MM.1S (cell line): ENCODE measurements around the gene MTX1.
A peak's percentile ranks its signal among the peaks of the same experiment; 100 is the strongest.
"Not testable (repeated sequence)": the region's sequence is repeated elsewhere in the genome, so short reads cannot be mapped to it uniquely, and the experiment has no call there.

Experiments used
- DNase-seq: peaks from one replicate; pipeline ENCODE4 v3.0.0-alpha.2; 2015
- H2AFZ ChIP-seq: fragments of 300-600 bp; sonication (generic); 2 replicates; pipeline ENCODE4 v1.6.0; 2016; ENCODE audit warnings: antibody characterized with exemption, low read length
- H3F3A ChIP-seq: fragments of 300-600 bp; sonication (generic); 2 replicates; pipeline ENCODE4 v1.6.1; 2016; ENCODE audit warnings: mild to moderate bottlenecking, antibody characterized with exemption, low read length, moderate library complexity, mixed read lengths; ENCODE audit not compliant: insufficient read depth
- H3K27ac ChIP-seq: fragments of 300-600 bp; sonication (generic); 2 replicates; pipeline ENCODE4 v1.5.1; 2016; ENCODE audit warnings: mild to moderate bottlenecking, low read length
- H3K27me3 ChIP-seq: fragments of 300-600 bp; sonication (generic); replicated peaks from 2 replicates; pipeline ENCODE4 v1.6.0; 2016; ENCODE audit warnings: low read length; ENCODE audit not compliant: insufficient read depth
- H3K36me3 ChIP-seq: fragments of 300-600 bp; sonication (generic); replicated peaks from 2 replicates; pipeline ENCODE4 v1.6.1; 2016; ENCODE audit warnings: mild to moderate bottlenecking, low read length, mixed read lengths; ENCODE audit not compliant: insufficient read depth
- H3K4me1 ChIP-seq: fragments of 300-600 bp; sonication (generic); 2 replicates; pipeline ENCODE4 v1.6.1; 2016; ENCODE audit warnings: low read length, mixed read lengths
- H3K4me2 ChIP-seq: fragments of 300-600 bp; sonication (generic); 2 replicates; pipeline ENCODE4 v1.6.0; 2016; ENCODE audit warnings: low read depth, low read length
- H3K4me3 ChIP-seq: fragments of 300-600 bp; sonication (generic); 2 replicates; pipeline ENCODE4 v1.5.1; 2016; ENCODE audit warnings: low read length, mixed read lengths
- H3K79me2 ChIP-seq: fragments of 300-600 bp; sonication (generic); 2 replicates; pipeline ENCODE4 v1.6.1; 2016; ENCODE audit warnings: mixed run types, low read length, mixed read lengths
- H3K9ac ChIP-seq: fragments of 300-600 bp; sonication (generic); 2 replicates; pipeline ENCODE4 v1.6.1; 2016; ENCODE audit warnings: low read length, mixed read lengths
- H3K9me2 ChIP-seq: fragments of 300-600 bp; sonication (generic); replicated peaks from 2 replicates; pipeline ENCODE4 v1.6.1; 2016; ENCODE audit warnings: mild to moderate bottlenecking, low read length, mixed read lengths; ENCODE audit not compliant: insufficient read depth
- H3K9me3 ChIP-seq: fragments of 300-600 bp; sonication (generic); replicated peaks from 2 replicates; pipeline ENCODE4 v1.6.1; 2016; ENCODE audit warnings: mild to moderate bottlenecking, low read length, mixed read lengths; ENCODE audit not compliant: insufficient read depth
- H4K20me1 ChIP-seq: fragments of 300-600 bp; sonication (generic); 2 replicates; pipeline ENCODE4 v1.6.1; 2016; ENCODE audit warnings: mild to moderate bottlenecking, low read length, moderate library complexity, mixed read lengths; ENCODE audit not compliant: insufficient read depth
- EZH2 ChIP-seq: fragments of 300-600 bp; sonication (generic); optimal IDR thresholded peaks from 2 replicates; pipeline ENCODE3; 2017; ENCODE audit warnings: low read depth, mild to moderate bottlenecking, antibody characterized with exemption, low read length, mixed read lengths
- EZH2phosphoT487 ChIP-seq: fragments of 300-600 bp; sonication (generic); IDR thresholded peaks from 2 replicates; pipeline ENCODE4 v1.6.1; 2018; ENCODE audit warnings: antibody characterized with exemption, low read length
- TF ChIP-seq, protein P1 (sequence below): fragments of 300-600 bp; sonication (generic); IDR thresholded peaks from 2 replicates; pipeline ENCODE4 v1.5.1; 2016; ENCODE audit warnings: antibody characterized with exemption, low read length, mixed read lengths

The MTX1 gene

DNA sequence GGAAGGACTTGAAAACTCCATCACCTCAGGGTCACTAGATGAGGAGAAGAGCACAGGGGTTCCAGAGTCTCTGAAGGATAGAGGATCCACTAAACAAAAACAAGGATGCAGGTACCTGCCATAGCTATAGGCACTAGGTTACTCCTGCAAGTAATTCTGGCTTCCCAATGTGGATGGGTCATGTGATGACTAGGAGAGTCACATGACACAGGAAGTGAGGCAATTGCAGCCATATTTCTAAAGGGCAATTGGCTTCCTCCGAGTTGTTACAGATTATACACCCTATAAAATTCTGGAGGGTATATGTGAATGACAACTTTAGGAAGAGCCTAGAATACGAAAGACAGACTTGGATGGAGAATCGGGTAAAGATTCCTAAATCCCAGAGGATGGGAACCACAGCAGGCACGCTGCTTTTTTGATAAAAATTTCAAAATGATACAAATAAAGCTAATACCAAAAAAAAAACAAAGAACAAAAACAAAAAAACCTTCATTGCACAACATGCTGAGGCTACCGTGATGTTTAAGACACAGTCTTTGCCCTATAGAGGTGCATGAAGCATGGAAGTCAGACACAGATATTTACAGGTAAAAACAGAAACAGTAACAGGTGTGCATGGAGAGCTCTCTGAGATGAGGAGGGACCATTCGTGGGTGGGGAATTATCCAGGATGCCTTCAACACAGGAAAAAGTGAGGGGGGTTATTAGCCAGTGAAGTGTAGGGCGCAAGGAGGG is 10.5 kb downstream of the MTX1 start:
- no peak overlapping the region for H3K9ac ChIP-seq
- H4K20me1 ChIP-seq, result no peaks in the 10 kb centered on the region

GRCh38 chr1:155219592-155220031 is 11.1 kb downstream of the MTX1 start:
- no peak overlapping the region for H3K27ac ChIP-seq
- peaks cover 6% of the 10 kb centered on the region; the same call in 1 of the 2 replicates for H3F3A ChIP-seq
- no peak overlapping the region for H3K4me3 ChIP-seq
- peak overlapping the region; percentile 32 for H2AFZ ChIP-seq
- H3K36me3 ChIP-seq, result no peaks in the 10 kb centered on the region
- no peak for DNase-seq
- H3K4me2 ChIP-seq, result peak overlapping the region; percentile 16; the same call in 1 of the 2 replicates
- TF ChIP-seq EZH2, result no peak
- TF ChIP-seq, protein P1, sequence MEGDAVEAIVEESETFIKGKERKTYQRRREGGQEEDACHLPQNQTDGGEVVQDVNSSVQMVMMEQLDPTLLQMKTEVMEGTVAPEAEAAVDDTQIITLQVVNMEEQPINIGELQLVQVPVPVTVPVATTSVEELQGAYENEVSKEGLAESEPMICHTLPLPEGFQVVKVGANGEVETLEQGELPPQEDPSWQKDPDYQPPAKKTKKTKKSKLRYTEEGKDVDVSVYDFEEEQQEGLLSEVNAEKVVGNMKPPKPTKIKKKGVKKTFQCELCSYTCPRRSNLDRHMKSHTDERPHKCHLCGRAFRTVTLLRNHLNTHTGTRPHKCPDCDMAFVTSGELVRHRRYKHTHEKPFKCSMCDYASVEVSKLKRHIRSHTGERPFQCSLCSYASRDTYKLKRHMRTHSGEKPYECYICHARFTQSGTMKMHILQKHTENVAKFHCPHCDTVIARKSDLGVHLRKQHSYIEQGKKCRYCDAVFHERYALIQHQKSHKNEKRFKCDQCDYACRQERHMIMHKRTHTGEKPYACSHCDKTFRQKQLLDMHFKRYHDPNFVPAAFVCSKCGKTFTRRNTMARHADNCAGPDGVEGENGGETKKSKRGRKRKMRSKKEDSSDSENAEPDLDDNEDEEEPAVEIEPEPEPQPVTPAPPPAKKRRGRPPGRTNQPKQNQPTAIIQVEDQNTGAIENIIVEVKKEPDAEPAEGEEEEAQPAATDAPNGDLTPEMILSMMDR, result no peak
- no peak overlapping the region for H3K9ac ChIP-seq
- H3K79me2 ChIP-seq, result no peaks in the 10 kb centered on the region
- no peaks in the 10 kb centered on the region for H4K20me1 ChIP-seq
- peaks cover 6% of the 10 kb centered on the region; the same call in 1 of the 2 replicates for H3K4me1 ChIP-seq
- no peaks in the 10 kb centered on the region for H3K9me3 ChIP-seq
- H3K9me2 ChIP-seq, result no peaks in the 10 kb centered on the region
- no peaks in the 10 kb centered on the region for H3K27me3 ChIP-seq

More for the DNA sequence above, 10.5 kb downstream of the MTX1 start:
- Histone ChIP-seq H3F3A (0 out of 2 replicates have a peak, but pooled peaks cover 6% of the 10 kb centered on the region), H3K4me2 (peak overlapping the region; percentile 16; the same call in 1 of the 2 replicates), H3K27ac (no peak overlapping the region), H3K4me1 (peaks cover 6% of the 10 kb centered on the region; the same call in 1 of the 2 replicates), H3K9me3 (no peaks in the 10 kb centered on the region), H2AFZ (peak overlapping the region; percentile 32), H3K9me2 (no peaks in the 10 kb centered on the region), H3K36me3 (no peaks in the 10 kb centered on the region), H3K4me3 (no peak overlapping the region), H3K27me3 (no peaks in the 10 kb centered on the region), H3K79me2 (no peaks in the 10 kb centered on the region)
- DNase-seq, result peak; percentile 42
- TF ChIP-seq, protein P1, result no peak
- TF ChIP-seq EZH2phosphoT487 (no peak), EZH2 (no peak)

- H3K4me3 ChIP-seq, H3K9me3 ChIP-seq, H3K27me3 ChIP-seq, H3K4me1 ChIP-seq, H4K20me1 ChIP-seq, H3K9me2 ChIP-seq, DNase-seq, H3K27ac ChIP-seq, H2AFZ ChIP-seq, H3K9ac ChIP-seq, H3K4me2 ChIP-seq, H3K79me2 ChIP-seq, H3K36me3 ChIP-seq: not testable (repeated sequence)
- peaks cover 10% of the 10 kb centered on the region for H3F3A ChIP-seq
Measured at GRCh38 chr1:155220211-155220965, 11.9 kb downstream of the MTX1 start.
